Coronary artery (tissue), 2 donors: ENCODE results near the gene FILIP1.
"Not testable (repeated sequence)": the region's sequence is repeated elsewhere in the genome, so short reads cannot be mapped to it uniquely, and the experiment has no call there.

Source experiments
- DNase-seq: peaks from one replicate; pipeline ENCODE4 v3.0.0-alpha.2; 2017; ENCODE audit warnings: low spot score
- H3K27ac ChIP-seq, 2 donors: fragments of 200-600 bp; sonication (generic); one replicate each; pipeline ENCODE4 v1.5.1; 2016 to 2019
- H3K4me3 ChIP-seq: fragments of 200-600 bp; sonication (generic); 2 replicates; pipeline ENCODE4 v1.5.1; 2016; ENCODE audit warnings: mild to moderate bottlenecking, moderate library complexity
- CTCF ChIP-seq: fragments of 200-600 bp; sonication (generic); IDR thresholded peaks from one replicate; pipeline ENCODE4 v1.5.1; 2019; ENCODE audit warnings: antibody characterized with exemption

Gene FILIP1

GRCh38 chr6:75444899-75445298 is 48.7 kb downstream of the FILIP1 start:
- no peak for TF ChIP-seq CTCF
- Histone ChIP-seq H3K4me3 (no peak overlapping the region), H3K27ac (no peak overlapping the region)
- DNase-seq: no peak

- not testable (repeated sequence) for H3K27ac ChIP-seq, DNase-seq, H3K4me3 ChIP-seq
Measured at GRCh38 chr6:75441883-75442282, 51.7 kb downstream of the FILIP1 start.

GRCh38 chr6:75441479-75441878 is 52.1 kb downstream of the FILIP1 start:
- DNase-seq, H3K27ac ChIP-seq, H3K4me3 ChIP-seq: not testable (repeated sequence)

GRCh38 chr6:75438442-75439116 is 55.0 kb downstream of the FILIP1 start:
- no peak for TF ChIP-seq CTCF
- Histone ChIP-seq H3K4me3 (no peak overlapping the region), H3K27ac (peak overlapping the region in 1 of 2 donors; percentile 70)
- no peak for DNase-seq

- no peak for DNase-seq
- peak overlapping the region in 1 of 2 donors; percentile 70 for H3K27ac ChIP-seq
Measured at GRCh38 chr6:75438013-75438431, 55.6 kb downstream of the FILIP1 start.

GRCh38 chr6:75437421-75437891 is 56.1 kb downstream of the FILIP1 start:
- DNase-seq: no peak
- peak overlapping the region; percentile 11 for H3K4me3 ChIP-seq
- no peak for TF ChIP-seq CTCF
- peak overlapping the region; percentile 32 to 70 for H3K27ac ChIP-seq

More at GRCh38 chr6:75438013-75438431, 55.6 kb downstream of the FILIP1 start:
- no peak for TF ChIP-seq CTCF
- no peak overlapping the region for H3K4me3 ChIP-seq

- DNase-seq: no peak
- no peak for TF ChIP-seq CTCF
- Histone ChIP-seq H3K4me3 (peak overlapping the region; percentile 34), H3K27ac (peak overlapping the region; percentile 32 to 70)
Measured at GRCh38 chr6:75436869-75437268, 56.7 kb downstream of the FILIP1 start.

- not testable (repeated sequence) for DNase-seq, H3K27ac ChIP-seq, H3K4me3 ChIP-seq
Measured at GRCh38 chr6:75432809-75433208, 60.8 kb downstream of the FILIP1 start.

- no peak for TF ChIP-seq CTCF
- DNase-seq: no peak
- Histone ChIP-seq H3K27ac (peak overlapping the region; percentile 60 to 71), H3K4me3 (no peak overlapping the region)
Measured at GRCh38 chr6:75431379-75431778, 62.2 kb downstream of the FILIP1 start.
